ENCODE results near the gene AKIRIN2. TPM values are rescaled to one million over a fixed set of nuclear protein-coding genes. Genes with fewer than 3 reads are reported as not detected.

The AKIRIN2 gene
- total and polyA plus RNA-seq, 2 of the 13 experiments (the other 11 are each of a cell fraction or from before 2014, with no cell fraction given) = 15.6 to 23.4 TPM

DNA sequence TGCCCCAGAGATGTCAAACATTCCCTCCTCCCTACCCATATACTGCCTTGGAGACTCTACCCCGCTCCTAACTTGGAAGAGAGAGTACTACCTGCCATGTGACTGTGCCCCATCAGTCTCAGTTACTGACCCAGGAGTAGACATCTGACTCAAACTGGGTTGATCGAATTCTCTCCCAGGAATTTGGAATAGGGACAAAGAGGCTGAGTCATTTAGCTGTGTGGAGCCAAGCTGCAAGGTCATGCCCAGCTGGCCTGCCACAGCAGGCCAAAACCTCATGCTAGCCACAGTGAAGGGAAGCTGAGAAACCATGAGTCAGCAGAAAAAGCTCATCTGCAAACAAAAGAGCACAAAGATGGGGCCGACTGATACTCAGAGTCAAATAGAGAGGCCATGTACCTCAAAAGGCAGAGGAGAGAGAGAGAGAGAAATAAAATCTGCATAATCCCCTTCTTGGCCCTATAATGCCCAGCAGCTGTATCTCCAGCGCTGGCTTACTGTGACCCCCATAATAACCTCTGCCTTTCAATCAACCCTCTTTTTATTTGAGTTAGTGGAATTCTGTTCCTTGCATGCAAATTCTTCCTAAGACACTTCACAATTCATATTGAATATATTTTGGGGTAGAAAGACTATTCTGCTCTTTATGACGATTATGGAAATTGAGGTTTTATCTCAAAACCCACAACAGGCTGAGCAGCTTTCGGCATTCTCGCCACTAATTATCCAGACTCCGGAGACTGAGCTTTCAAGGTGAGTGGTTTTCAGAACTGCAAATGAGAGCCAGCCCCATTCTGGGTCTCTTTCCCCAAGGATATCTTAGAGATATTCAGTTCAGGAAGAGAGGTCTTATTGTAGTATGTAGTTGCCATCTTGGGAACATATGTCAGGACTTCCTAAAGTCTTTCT is 21.4 kb upstream of the AKIRIN2 start (continued):
- TF ChIP-seq ZNF687 (CRISPR knock-in tag; IDR thresholded peaks at IDR 0.05) (peak; percentile 22; the same call in 1 of the 2 replicates), KLF12 (CRISPR knock-in tag; IDR thresholded peaks at IDR 0.05; ENCODE audit: borderline replicate concordance) (no peak), CREB3 (CRISPR knock-in tag; IDR thresholded peaks at IDR 0.05) (no peak), TAF1 (CRISPR knock-in tag; IDR thresholded peaks at IDR 0.05) (no peak), TERF1 (CRISPR knock-in tag; IDR thresholded peaks at IDR 0.05) (no peak), JARID2 (CRISPR knock-in tag; IDR thresholded peaks at IDR 0.05; ENCODE audit: insufficient replicate concordance) (no peak), MYC (CRISPR knock-in tag; IDR thresholded peaks at IDR 0.05; ENCODE audit: borderline replicate concordance) (peak; percentile 56), KAT2B (IDR thresholded peaks at IDR 0.05; ENCODE audit: borderline replicate concordance, low read depth, low read length) (no peak), CHD4 (IDR thresholded peaks at IDR 0.05; ENCODE audit: borderline replicate concordance, low read length) (no peak), ZBTB25 (CRISPR knock-in tag; IDR thresholded peaks at IDR 0.05) (no peak), CHD2 (IDR thresholded peaks at IDR 0.05; ENCODE audit: low read depth, low read length) (no peak), ZNF792 (CRISPR knock-in tag; IDR thresholded peaks at IDR 0.05) (no peak), ZNF720 (CRISPR knock-in tag; IDR thresholded peaks at IDR 0.05) (no peak), ZKSCAN8 (CRISPR knock-in tag; IDR thresholded peaks at IDR 0.05; ENCODE audit: borderline replicate concordance) (no peak), ZNF605 (CRISPR knock-in tag; IDR thresholded peaks at IDR 0.05) (no peak), ARID5B (CRISPR knock-in tag; IDR thresholded peaks at IDR 0.05) (peak; percentile 77)
- TF ChIP-seq, protein P1, sequence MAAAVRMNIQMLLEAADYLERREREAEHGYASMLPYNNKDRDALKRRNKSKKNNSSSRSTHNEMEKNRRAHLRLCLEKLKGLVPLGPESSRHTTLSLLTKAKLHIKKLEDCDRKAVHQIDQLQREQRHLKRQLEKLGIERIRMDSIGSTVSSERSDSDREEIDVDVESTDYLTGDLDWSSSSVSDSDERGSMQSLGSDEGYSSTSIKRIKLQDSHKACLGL (CRISPR knock-in tag; IDR thresholded peaks at IDR 0.05) = no peak
